ENCODE data around the gene ARHGEF4. TPM values are rescaled to one million over a fixed set of nuclear protein-coding genes. Genes with fewer than 3 reads are reported as not detected.
A peak's percentile ranks its signal among the peaks of the same experiment; 100 is the strongest.

Gene ARHGEF4, protein sequence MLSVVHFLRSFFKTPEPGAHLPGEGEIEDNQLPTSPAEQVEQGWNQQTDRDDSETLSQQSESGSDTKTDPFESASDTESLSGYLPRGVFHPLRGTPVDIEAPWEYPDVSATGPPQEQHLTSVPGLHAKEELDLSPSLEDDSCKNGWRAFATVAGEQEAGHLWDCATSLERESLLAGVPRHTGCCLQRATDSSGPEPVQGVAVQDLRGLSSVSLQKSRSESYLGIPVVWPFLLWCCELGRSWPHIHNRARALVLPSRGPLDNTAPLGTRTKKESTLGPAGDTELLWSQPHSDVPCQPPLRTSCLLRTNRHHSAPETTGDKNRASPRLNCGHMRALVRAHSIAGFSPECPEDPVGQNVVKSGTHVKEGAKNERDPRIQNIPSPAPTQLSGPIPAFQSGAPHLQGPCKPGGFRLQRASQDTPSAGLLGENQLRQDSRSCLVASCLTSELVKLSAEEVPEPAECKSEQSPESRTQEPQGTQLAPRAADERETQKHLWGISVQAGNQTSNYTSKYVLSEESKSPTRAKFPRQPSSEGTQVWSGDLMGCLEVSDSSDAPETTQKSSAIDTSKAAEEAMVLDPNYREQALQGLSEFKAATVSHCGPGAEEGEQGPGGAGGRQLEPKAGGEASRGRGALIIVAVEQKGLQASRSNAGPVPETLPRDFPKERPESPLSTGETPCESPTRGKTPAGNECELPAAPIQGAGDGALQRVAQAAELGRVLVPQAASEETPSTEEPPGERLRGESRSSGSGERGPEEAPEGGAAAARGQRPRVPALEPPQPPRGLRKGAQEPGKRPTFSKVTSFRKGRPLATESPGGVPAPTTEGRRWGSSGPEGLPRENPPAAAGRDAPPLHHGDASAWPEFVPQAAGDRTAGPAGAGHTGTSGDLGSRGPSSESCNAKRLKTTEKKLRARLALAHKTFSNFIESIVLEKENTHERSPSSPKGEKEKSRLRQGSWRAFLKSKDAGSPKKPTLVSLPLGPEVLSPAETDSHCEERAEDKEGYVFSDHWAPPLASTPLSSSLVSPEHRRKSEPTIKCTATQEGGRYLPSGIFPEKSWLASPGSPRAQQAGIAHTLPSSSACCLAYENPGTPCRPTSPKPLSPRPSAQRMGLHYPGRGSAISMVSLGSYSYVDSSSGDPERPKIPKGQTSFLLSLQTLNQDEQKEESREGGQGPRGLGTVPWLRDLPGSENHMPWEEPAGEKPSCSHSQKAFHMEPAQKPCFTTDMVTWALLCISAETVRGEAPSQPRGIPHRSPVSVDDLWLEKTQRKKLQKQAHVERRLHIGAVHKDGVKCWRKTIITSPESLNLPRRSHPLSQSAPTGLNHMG (N-terminal part only)
- total RNA-seq (0.94 TPM), polyA plus RNA-seq (ENCODE audit: insufficient read depth, low read depth, low replicate concordance) (0.90 TPM)
- long read RNA-seq, donor 1, result 0 reads
- long read RNA-seq, donor 2, result 0 reads
- long read RNA-seq, donor 3, result 0 reads
- long read RNA-seq, donor 4, result 0 reads
- long read RNA-seq, donor 5, result 0 reads
- long read RNA-seq, donor 6, result 0 reads
- long read RNA-seq, donor 7, partial matches to known transcripts, result 0 of 2 reads
- long read RNA-seq, donor 7, other reads (novel, unspliced or antisense), result 2 of 2 reads
- long read RNA-seq, donor 8, result 0 reads
- long read RNA-seq, donor 9, result 0 reads
- long read RNA-seq, donor 10, result 0 reads

- H3K4me3 ChIP-seq (ENCODE audit: low read length in 3 of 3), result no peak within 1 kb of the TSS
- no peak within 1 kb of the TSS for H3K27ac ChIP-seq (ENCODE audit: low read depth in 2 of 2, low read length in 2 of 2)
- H3K9me3 ChIP-seq (ENCODE audit: control insufficient read depth in 2 of 3, insufficient read depth in 1 of 3, low read length in 3 of 3), result no peaks in the 10 kb centered on the region
- TF ChIP-seq CTCF (IDR thresholded peaks at IDR 0.05; ENCODE audit: borderline replicate concordance, extremely low read depth, insufficient read depth), result no peak
- no peaks in the 10 kb centered on the region for H3K36me3 ChIP-seq (ENCODE audit: control insufficient read depth in 2 of 3, insufficient read depth in 3 of 3, low read length in 3 of 3)
- H3K9ac ChIP-seq (ENCODE audit: low read length in 3 of 3), result no peak within 1 kb of the TSS
- DNase-seq, result peak; percentile 46 to 83 (median 71)
- intact Hi-C loops (cut with DNase I), result no loop called here
- H3K27me3 ChIP-seq (ENCODE audit: control insufficient read depth, insufficient read depth, low read length), result no peaks in the 10 kb centered on the region
- FAIRE-seq, result no peak
- no peaks in the 10 kb centered on the region for H3K4me1 ChIP-seq (ENCODE audit: control insufficient read depth in 2 of 3, insufficient read depth in 2 of 3, low read depth in 1 of 3, low read length in 3 of 3)
Measured at GRCh38 chr2:130836501-130837174, at the start of gene ARHGEF4. TSS of gene ARHGEF4 (plus strand) at chr2:130836914. CDS start at chr2:130836954, 40 bp downstream.

GRCh38 chr2:130787841-130788240 lies 48.9 kb upstream of the ARHGEF4 start:
- no peak for TF ChIP-seq CTCF (IDR thresholded peaks at IDR 0.05; ENCODE audit: borderline replicate concordance, extremely low read depth, insufficient read depth)
- Histone ChIP-seq H3K27ac (ENCODE audit: low read depth in 2 of 2, low read length in 2 of 2) (no peak overlapping the region), H3K4me1 (ENCODE audit: control insufficient read depth in 2 of 3, insufficient read depth in 2 of 3, low read depth in 1 of 3, low read length in 3 of 3) (no peaks in the 10 kb centered on the region), H3K4me3 (ENCODE audit: low read length in 3 of 3) (no peak overlapping the region), H3K9ac (ENCODE audit: low read length in 3 of 3) (no peak overlapping the region), H3K9me3 (ENCODE audit: control insufficient read depth in 2 of 3, insufficient read depth in 1 of 3, low read length in 3 of 3) (no peaks in the 10 kb centered on the region), H3K36me3 (ENCODE audit: control insufficient read depth in 2 of 3, insufficient read depth in 3 of 3, low read length in 3 of 3) (no peaks in the 10 kb centered on the region), H3K27me3 (ENCODE audit: control insufficient read depth, insufficient read depth, low read length) (no peaks in the 10 kb centered on the region)
- intact Hi-C loops (cut with DNase I), result no loop called here
- FAIRE-seq (no peak), DNase-seq (no peak)

DNA sequence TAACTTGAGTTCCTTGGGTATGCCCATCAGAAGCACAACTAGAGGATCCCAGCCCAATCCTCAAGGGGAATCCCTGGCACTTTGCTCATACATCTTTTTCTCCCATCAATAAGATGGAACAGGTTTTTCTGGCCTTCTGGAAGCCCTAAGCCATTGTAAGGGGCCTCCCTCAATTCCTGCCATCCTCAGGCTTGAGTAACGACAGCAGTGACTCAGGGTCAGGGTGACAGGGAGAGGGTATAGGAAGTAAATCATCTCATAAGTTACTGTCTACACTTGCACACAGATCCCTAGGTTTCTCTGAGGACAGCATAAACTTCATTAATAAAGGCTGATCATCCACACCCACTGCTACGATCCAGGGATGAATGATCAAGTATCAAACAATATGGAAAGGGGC lies 46.4 kb upstream of the ARHGEF4 start:
- FAIRE-seq (no peak), DNase-seq (no peak)
- Histone ChIP-seq H3K36me3 (ENCODE audit: control insufficient read depth in 2 of 3, insufficient read depth in 3 of 3, low read length in 3 of 3) (no peaks in the 10 kb centered on the region), H3K4me1 (ENCODE audit: control insufficient read depth in 2 of 3, insufficient read depth in 2 of 3, low read depth in 1 of 3, low read length in 3 of 3) (no peaks in the 10 kb centered on the region), H3K9me3 (ENCODE audit: control insufficient read depth in 2 of 3, insufficient read depth in 1 of 3, low read length in 3 of 3) (no peaks in the 10 kb centered on the region), H3K27me3 (ENCODE audit: control insufficient read depth, insufficient read depth, low read length) (no peaks in the 10 kb centered on the region), H3K9ac (ENCODE audit: low read length in 3 of 3) (no peak overlapping the region), H3K27ac (ENCODE audit: low read depth in 2 of 2, low read length in 2 of 2) (no peak overlapping the region), H3K4me3 (ENCODE audit: low read length in 3 of 3) (no peak overlapping the region)
- TF ChIP-seq CTCF (IDR thresholded peaks at IDR 0.05; ENCODE audit: borderline replicate concordance, extremely low read depth, insufficient read depth), result no peak
- intact Hi-C loops (cut with DNase I), result no loop called here

Data from kidney (tissue), 22 donors.